Activated T-helper 9 cell treated with anti-CD3 and anti-CD28 coated beads, Interleukin-2, amount 50 U/mL, for 16 hours (primary cell): ENCODE results near the gene DYNLT2B.
"Not testable (repeated sequence)": the region's sequence is repeated elsewhere in the genome, so short reads cannot be mapped to it uniquely, and the experiment has no call there.

Experiments used
- DNase-seq: peaks from one replicate; pipeline ENCODE4 v3.0.0-alpha.2; 2020; ENCODE audit warnings: low read depth

DYNLT2B gene

GRCh38 chr3:196326936-196327335 lies 8.9 kb upstream of the DYNLT2B start:
- DNase-seq = no peak

- no peak for DNase-seq
Observed at GRCh38 chr3:196323691-196324090, 5.7 kb upstream of the DYNLT2B start.

GRCh38 chr3:196323016-196323415 lies 5.0 kb upstream of the DYNLT2B start:
- DNase-seq = no peak

GRCh38 chr3:196321162-196321561 lies 3.1 kb upstream of the DYNLT2B start:
- no peak for DNase-seq

GRCh38 chr3:196320137-196320536 lies 2.1 kb upstream of the DYNLT2B start:
- DNase-seq = no peak

DNA sequence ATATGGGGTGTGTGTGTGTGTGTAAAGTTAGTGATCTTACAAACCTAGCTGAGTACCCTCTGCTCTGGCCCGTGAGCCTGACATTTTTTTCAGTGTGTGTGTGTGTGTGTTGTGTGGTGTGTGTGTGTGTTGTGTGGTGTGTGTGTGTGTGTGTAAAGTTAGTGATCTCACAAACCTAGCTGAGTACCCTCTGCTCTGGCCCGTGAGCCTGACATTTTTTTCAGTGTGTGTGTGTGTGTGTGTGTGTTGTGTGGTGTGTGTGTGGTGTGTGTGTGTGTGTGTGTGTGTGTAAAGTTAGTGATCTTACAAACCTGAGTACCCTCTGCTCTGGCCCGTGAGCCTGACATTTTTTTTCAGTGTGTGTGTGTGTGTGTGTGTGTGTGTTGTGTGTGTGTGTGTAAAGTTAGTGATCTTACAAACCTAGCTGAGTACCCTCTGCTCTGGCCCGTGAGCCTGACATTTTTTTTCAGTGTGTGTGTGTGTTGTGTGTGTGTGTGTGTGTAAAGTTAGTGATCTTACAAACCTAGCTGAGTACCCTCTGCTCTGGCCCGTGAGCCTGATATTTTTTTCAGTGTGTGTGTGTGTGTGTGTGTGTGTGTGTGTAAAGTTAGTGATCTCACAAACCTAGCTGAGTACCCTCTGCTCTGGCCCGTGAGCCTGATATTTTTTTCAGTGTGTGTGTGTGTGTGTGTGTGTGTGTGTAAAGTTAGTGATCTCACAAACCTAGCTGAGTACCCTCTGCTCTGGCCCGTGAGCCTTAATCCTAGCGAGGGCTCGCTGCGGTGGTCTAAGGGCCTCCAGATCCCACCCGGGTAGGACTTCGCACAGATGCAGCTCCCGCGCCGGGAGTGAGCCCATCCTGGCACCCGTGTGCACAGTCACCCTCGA lies 997 bp downstream of the DYNLT2B start:
- DNase-seq = not testable (repeated sequence)

DNA sequence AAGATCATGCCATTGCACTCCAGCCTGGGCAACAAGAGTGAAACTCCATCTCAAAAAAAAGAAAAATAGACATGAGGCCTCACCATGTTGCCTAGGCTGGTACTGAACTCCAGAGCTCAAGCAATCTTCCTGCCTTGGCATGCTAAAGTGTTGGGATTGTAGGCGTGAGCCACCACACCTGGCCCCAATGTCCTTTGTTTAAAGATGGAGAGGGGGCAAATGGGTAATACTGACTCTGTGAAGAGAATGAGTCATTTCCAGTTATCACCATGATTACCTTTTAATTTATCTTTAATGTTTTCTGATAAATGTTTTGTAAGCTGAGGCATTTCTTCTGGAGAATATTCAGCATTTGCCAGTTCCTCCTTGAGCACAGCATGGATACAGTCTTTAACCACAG lies 2.2 kb downstream of the DYNLT2B start:
- DNase-seq = no peak

DNA sequence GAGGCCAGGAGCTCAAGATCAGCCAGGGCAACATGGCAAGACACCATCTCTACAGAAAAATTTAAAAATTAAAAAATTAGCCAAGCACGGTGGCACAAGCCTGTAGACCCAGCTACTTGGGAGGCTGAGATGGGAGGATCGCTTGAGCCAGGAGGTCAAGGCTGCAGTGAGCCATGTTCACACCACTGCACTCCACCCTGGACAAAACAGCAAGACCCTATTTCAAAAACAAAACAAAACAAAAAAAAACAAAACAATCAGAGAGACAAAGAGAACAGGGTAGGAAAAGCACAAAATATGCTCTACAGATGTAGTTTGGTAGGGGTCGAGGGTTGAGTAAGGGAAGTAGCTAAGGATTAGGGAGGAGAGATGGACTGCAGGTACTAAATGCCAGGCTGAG lies 3.4 kb downstream of the DYNLT2B start:
- no peak for DNase-seq

GRCh38 chr3:196314086-196314485 lies 4.0 kb downstream of the DYNLT2B start:
- not testable (repeated sequence) for DNase-seq

DNA sequence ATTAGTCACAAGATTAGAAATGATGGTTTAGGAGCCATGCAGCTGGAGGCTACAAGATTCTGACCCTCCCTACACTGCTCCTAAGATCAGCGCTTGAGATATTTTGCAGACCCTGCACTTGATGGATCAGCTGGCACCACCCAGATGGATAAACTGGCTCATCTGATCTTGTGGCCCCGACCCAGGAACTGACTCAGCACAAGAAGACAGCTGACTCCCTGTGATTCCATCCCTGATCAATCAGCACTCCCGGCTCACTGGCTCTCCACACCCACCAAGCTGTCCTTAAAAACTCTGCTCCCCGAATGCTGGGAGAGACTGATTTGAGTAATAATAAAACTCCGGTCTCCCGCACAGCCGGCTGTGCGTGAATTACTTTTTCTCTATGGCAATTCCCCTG lies 15.1 kb downstream of the DYNLT2B start:
- not testable (repeated sequence) for DNase-seq

DNA sequence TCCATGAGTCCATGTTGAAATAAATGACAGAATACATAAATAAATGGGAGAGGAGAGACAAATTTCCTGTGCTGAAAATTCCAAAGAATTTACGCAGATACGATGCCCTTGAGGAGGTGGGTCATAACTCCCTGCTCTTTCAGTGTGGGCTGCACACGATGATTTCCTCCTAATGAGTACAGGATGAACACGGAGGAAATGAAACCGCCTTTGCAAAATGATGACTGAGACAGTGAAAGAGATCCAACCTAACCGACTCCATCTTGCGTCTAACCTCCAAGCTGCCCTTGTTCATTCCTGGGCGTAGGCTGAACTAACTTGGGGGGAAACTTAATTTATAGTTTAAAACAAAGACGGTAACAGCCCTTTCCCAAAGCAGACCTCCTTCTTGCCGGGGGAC lies 15.5 kb downstream of the DYNLT2B start:
- DNase-seq = not testable (repeated sequence)

DNA sequence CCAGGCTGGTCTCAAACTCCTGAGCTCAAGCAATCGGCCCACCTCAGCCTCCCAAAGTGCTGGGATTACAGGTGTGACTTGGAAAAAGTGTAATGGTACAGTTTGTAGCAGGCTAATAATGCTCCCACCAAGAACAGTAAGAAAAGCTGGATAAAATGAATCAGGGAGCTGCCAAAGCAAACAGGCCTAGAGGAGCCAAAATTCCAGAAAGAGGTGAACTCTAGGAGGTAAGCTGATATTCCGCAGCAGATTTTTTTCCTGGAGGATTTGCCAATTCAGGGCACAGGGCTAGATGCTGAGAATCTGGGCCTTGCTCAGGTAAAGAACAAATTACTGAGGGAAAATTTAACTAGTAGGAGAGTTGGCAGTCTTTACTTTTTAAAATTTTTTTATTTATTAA lies 19.5 kb downstream of the DYNLT2B start:
- DNase-seq = no peak

- no peak for DNase-seq
Observed at GRCh38 chr3:196292286-196292923, 25.6 kb downstream of the DYNLT2B start.

- DNase-seq = no peak
Observed at GRCh38 chr3:196288141-196288460, 29.9 kb downstream of the DYNLT2B start.

GRCh38 chr3:196287440-196288140 lies 30.4 kb downstream of the DYNLT2B start, which contains the start of gene PCYT1A:
PCYT1A (minus strand) TSS chr3:196287726; CDS start chr3:196270531, 17,195 bp downstream.
- peak; percentile 62 for DNase-seq

DNA sequence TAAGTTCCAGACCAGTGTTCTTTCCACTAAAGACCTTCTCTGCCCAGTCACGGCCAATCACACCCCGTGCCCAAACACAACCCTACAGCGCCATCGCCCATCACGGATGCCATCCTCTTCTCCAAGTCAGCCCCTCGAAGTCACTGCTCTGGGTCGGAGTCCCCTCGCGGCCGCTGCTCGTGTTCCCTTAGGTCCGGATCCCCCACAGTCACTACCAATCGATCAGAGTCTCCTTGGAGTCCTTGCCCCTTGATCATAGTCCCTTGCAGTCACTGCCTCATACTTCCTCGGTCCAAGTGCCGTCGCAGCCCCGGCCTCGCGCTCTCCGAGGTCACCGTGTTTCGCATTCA lies 31.0 kb downstream of the DYNLT2B start:
- peak; percentile 16 for DNase-seq

GRCh38 chr3:196284396-196284795 lies 33.6 kb downstream of the DYNLT2B start:
- DNase-seq = no peak

DNA sequence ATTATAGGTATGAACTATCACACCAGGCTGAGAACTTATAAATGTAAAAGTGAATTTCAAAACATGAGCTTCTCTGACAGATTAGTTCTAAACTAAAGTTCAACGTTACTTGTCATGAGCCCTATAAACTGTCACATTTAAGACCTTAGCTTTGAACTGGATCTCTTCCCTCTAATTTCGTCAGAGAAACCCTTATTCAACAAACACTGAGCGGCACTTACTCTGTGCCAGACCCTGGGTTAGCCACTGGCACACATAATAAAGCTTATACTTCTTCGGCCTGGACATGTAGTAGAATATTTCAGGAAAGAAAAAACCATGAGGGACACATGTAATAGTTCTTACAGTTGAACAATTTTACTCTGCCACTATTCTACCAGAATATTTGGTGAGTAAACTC lies 36.1 kb downstream of the DYNLT2B start:
- DNase-seq = no peak

DNA sequence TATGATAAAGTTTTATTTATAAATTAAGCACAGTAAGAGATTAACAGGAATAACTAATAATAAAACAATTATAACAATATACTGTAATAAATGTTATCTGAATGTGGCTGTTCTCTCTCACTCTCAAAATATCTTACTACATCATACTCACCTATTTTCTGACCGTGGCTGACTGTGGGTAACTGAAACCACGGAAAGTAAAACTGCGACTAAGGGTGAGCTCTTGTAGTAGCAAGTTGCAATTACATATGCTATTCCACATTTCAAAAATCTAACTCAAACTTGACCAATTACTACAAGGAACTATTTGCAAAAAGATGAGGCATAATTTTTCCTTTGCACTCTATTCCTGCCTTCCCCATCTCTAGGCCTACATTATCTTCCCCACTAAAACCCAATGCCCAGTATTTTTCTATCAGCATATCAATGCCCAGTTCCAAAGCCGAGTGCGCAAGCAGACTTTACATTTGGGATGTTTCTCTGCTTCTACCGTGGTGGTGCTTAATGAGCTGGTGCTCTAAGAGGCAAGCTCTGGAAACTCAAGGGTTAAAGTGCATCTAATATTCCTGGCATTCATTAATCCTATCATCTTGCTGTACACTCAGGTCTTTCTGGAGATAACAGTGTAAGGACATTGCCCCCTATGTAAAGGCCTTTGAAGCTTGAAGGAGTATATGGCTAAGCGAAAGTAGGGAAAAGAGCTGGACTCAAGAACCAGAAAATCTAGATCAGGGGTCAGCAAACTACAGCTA lies 37.2 kb downstream of the DYNLT2B start:
- DNase-seq = no peak

GRCh38 chr3:196275126-196275525 lies 42.9 kb downstream of the DYNLT2B start:
- no peak for DNase-seq

DNA sequence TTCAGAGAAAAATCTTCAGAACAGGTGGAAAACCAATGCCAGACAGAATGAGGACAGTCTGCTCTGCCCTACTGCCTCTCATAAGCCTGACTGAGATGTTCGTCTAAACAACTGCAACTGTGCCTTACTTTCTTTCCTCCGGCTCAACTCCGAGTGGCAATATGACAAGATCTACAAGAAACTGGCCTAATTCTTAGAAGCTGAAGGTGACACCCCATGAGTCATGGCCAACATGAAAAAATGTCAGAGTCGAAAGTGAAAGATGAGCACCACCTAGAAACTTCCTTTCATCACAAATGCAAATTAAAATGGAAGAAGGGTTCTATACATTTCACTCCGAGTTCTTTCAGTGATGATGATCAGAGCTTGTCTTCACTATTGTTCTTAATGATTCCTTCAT lies 43.5 kb downstream of the DYNLT2B start:
- DNase-seq = peak; percentile 35

DNA sequence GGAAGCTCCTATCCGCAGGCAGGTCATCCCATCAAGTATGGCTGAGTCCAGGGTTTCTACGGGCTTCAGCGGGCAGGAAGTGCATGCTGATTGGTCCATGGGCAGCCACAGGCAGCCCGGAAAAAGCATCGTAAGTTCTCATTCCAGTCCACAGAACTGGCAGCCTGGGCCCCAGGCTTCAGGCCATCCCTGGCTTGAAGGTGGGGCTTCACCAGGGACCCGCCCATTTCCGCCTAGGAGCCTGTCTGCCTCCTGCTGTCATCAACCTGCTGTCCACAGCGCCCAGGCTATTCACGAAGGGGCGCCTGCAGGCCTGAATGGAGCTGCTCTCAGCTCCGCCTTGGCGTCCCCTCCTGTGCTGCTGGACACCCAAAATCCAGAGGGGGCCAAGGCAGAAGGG lies 44.4 kb downstream of the DYNLT2B start:
- DNase-seq = no peak
